Measurements from ENCODE around the gene TMEM238.

The TMEM238 gene

GRCh38 chr19:55376241-55376933 lies 7.7 kb downstream of the TMEM238 start, which contains the start of gene TMEM190:
TSS of gene TMEM190 (plus strand) at chr19:55376826. CDS start at chr19:55376854, 28 bp downstream.
- DNase-seq = no peak

GRCh38 chr19:55373993-55374757 lies 9.9 kb downstream of the TMEM238 start:
- DNase-seq = no peak

- no peak for DNase-seq
Measured at GRCh38 chr19:55373306-55373992, 10.6 kb downstream of the TMEM238 start.

GRCh38 chr19:55372316-55373081 lies 11.6 kb downstream of the TMEM238 start:
- no peak for DNase-seq

DNA sequence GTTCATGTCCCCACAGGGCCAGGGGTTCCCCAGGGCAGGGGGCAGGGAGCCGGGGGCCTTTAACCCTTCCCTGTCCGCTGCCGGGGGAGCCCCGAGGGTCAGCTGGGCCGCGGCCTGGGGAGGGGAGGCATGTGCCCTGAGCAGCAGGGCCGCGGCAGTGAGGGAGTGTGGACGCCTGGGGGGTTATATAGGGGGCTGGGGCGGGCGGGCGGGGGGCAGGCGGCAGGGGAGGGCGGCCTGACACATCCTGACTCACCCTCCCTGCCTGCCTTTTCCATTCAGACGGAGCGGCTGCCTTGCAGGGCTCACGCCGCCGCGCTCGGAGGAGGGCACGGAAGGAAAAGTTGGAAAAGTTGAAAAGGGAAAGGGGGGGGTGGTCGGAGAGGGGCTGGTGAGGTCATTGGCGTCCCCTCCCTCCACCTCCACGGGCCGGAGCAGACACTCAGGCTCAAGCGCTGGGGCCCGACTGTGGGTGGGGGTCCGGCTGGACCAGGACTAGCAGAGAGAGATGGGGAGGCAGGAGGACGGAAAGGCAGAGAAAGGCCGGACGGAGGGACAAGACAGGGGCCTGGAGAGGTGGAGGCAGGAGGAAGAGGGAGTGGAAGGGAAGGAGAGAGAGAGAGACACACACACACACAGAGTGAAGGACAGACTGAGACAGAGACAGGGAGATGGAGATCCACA lies 13.6 kb downstream of the TMEM238 start, which contains the start of gene IL11:
Gene IL11, minus strand, starts transcription at position 159 of the 684 bp plus-strand sequence. Its CDS starts 153 bp downstream, at position 6.
- DNase-seq = no peak

DNA sequence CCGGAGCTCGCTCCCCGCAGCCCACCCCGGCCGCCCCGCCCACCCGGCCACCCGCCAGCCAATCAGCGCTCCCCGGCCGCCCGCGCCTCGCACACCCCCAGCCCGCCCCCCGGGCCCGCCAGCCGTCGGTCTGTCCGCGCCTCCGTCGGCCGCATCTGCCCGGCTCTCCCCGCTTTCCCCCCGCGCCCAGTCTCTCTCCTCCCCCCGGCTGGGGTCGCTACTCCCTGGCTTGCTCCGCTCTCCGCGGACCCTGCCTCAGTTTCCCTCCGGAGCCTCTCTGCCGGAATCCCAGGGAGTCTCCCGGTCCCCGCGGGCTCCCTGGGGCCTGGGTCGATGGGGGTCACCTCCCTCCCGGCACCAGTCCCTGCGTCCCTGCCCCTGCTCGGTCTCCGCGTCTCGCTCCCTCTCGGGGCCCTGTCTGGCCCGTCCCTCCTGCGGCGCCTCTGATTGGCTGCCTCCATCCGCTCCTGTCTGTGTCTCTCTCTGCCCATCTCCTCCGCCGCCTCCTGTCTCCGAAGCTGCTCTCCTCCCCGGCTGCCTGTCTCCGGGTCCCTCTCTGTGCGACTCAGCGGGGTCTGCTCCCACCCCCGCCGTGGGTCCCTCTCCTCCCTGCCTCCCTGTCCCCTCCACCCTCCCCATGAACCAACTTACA lies 14.3 kb downstream of the TMEM238 start:
- DNase-seq = no peak

DNA sequence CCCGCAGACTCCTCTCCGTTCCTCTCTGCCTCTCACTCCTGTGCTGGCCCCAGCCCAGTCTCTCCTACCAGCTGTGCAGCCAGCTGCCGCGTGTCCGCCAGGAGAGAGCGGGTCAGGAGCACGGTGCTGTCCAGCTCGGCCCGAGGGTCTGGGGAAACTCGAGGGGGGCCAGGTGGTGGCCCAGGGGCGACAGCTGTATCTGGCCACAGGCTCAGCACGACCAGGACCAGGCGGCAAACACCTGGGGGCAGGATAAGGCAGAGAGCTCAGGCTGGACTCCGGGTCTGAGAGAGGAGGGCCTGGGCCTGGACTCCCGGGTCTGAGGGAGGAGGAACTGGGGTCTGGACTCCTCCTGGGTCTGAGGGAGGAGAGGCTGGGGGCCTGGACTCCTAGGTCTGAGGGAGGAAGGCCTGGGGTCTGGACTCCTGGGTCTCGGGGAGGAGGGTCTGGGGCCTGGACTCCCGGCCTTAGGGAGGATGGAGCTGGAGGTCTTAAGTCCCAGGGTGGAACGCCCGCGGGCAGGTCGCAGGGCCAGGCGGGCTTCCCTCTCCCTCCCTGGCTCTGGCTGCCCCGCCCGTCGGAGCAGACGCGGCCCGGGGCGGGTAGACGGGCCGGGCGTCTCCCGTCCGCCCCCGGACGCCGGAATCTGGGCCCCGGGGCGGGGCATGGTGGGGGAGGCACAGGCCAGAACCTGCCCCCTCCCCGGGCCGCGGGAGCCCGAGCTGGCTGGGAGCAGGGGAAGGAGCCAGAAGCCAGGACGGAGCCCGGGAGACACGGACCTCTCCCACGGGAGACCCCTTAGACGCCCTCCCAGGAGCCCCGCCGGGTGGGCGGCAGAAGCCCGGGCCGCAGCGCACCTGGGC lies 15.2 kb downstream of the TMEM238 start:
- no peak for DNase-seq

- no peak for DNase-seq
Measured at GRCh38 chr19:55368106-55368505, 16.0 kb downstream of the TMEM238 start.

- no peak for DNase-seq
Measured at GRCh38 chr19:55366790-55367189, 17.3 kb downstream of the TMEM238 start.

GRCh38 chr19:55365964-55366363 lies 18.1 kb downstream of the TMEM238 start:
- DNase-seq = no peak

- DNase-seq = no peak
Measured at GRCh38 chr19:55365245-55365644, 18.8 kb downstream of the TMEM238 start.

DNA sequence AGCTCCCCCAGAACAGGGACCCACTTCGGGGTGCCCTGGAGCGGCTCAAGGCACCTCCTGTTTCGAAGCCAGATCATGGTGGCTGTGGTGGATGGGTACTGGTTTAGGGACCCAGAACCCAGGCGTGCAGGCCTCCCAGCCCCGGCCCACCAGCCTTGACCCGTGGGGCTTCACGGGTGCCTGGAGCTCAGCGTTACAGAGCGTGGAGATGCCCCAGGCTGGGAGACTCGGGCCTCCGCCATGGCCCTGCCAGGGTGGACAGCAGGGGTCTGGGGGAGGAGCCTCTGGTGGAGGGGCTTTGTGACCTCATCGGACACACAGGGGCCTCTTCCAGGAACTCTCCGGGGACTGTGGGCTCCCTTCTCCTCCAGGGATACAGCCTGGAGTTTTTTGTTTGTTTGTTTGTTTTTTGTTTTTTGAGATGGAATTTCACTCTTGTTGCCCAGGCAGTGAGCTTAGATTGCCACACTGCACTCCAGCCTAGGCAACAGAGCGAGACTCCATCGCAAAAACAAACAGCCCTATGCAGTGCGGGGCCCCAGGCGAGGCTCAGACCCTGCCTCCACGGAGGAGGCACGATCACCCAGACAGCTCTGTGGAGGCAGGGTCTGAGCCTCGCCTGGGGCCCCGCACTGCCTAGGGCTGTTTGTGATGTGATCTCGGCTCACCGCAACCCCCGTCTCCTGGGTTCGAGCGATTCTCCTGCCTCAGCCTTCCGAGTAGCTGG lies 20.9 kb downstream of the TMEM238 start, which contains the start of gene GARIN5B:
Gene GARIN5B, minus strand, starts transcription at position 271 of the 727 bp plus-strand sequence. Its CDS starts 194 bp downstream, at position 77.
- DNase-seq = no peak

DNA sequence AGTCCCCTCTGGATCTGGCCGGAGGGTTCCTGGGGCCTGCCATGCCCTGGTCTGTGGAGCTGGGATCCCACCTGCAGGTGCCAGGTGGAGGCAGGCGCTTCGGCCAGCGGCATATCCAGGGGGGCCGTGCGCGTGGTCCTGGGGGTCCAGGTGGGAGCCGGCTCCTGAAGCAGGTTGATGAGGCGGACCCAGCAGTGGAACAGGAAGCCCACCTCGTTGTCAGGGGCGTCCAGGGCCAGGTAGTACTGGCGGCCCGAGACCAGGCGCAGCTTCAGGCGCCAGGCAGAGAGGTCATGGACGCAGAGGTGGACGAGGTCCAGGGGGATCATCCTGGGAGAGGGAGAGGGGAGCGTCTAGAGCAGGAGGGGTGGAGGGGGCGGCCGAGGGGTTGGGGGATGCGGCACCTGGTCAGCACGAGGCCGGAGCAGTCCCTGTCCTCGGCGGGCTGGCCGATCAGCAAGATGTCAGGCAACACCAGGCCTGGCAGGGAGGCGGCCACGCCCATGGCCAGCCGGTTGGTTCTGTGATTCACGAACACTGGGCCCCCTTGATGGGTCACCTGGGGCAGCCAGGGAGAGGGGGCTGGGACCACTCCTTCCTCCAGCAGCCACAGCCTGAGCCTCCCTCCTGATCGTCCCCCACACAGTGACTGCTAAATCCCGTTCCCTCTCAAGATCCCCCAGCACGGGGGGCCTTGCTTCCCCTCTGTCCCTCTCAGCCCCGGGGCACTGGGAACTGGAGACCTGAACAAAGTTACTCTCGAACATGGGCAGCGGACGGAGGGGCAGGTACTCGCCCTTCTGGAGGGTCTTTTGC lies 21.7 kb downstream of the TMEM238 start:
- no peak for DNase-seq

DNA sequence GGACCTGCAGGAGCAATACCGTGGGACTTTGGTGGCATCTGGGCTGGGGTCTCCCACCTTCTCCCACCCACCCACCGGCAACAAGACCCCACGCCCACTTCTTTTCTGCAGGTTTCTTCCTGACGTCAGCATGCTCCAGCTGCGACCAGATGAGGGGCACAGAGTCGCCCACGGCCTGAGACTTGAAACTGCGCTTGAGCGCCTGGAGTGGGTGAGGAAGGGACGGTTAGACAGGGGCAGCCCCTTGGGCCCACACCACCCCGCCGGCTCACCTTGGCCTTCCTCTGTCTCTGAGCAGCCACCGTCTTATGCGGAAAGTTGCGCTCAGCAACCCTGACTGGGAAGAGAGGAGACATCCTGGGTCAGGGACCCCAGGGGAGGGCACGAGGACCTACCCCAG lies 23.2 kb downstream of the TMEM238 start:
- no peak for DNase-seq

DNA sequence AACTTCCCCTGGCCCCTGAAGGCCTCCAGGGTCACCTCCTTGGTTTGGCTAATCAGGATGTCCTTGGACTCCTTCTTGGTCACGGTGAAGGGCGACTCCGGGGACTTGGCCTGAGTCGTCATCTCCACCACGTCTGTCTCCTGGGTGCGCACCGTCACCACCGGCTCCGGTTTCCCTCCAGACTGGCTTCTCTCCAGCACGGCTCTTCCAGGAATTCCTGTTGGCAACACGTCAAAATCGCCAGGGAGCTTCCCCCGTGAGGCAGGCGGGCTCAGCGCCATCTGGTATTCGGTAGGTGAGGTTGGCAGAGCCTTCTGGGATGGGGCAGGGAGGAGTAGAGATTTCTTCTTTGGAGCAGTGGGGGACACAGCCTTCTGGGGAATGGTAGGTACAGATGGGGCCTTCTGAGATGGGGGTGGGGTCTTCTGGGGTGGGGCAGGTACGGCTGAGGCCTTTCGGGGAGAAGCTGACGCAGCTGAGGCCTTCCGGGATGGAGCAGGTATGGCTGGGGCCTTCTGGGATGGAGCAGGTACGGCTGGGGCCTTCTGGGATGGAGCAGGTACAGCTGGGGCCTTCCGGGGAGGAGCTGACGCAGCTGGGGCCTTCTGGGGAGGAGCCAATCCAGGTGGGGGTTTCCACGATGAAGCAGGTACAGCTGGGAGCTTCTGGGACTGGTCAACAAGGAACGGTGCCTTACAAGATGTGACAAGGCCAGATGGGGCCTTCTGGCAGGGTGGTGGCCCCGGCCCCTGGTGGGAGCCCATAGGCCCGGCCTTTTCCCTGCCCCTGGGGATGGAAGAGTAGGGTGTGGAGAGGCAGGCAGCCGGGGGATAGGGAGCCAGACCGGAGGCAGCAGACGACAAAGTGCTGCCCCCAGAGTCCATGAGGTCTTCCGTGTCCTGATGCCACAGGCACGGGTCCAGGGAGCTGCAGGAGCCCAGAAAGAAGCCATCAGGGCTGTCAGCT lies 24.9 kb downstream of the TMEM238 start:
- DNase-seq = no peak

DNA sequence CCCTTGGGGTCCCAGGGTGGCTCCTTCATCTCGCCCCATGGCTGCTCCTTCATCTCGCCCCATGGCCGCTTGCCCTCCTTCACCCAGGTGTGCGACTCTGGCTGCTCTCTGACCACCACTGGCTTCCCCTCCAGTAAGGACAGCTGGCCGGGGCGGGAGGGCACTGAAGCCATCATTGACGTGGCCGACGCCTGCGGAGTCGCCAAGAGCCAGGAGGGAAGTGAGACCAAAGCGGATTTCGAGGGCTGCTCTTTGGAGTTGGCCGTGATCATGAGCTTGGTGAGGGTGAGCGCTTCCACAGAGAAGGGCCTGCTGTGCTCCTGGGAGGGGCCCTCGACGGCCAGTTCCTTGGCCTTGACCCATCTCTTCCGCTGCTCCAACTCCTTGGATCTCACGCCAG lies 25.6 kb downstream of the TMEM238 start:
- no peak for DNase-seq

GRCh38 chr19:55355213-55355821 lies 28.8 kb downstream of the TMEM238 start:
- no peak for DNase-seq

Data from CD4-positive, alpha-beta T cell treated with Interleukin-12 subunit alpha and Interleukin-12 subunit beta, for 1 hour (primary cell).